Loucy (cell line): ENCODE data around the gene NCAM1.

Experiments used
- H2AFZ ChIP-seq: fragments of 200-600 bp; sonication (generic); 2 replicates; pipeline ENCODE4 v1.6.0; 2016; ENCODE audit warnings: antibody characterized with exemption, mild to moderate bottlenecking, low read length, moderate library complexity
- H3F3A ChIP-seq: fragments of 200-600 bp; 2 replicates; pipeline ENCODE4 v1.6.0; 2016; ENCODE audit warnings: antibody characterized with exemption, low read depth, mild to moderate bottlenecking
- H3K27me3 ChIP-seq: fragments of 200-600 bp; sonication (generic); 2 replicates; pipeline ENCODE4 v1.6.1; 2014; ENCODE audit warnings: low read length, mild to moderate bottlenecking; ENCODE audit not compliant: insufficient read depth, poor library complexity, severe bottlenecking
- H3K36me3 ChIP-seq: fragments of 200-600 bp; sonication (generic); 2 replicates; pipeline ENCODE4 v1.6.1; 2016; ENCODE audit warnings: low read length; ENCODE audit not compliant: insufficient read depth
- H3K4me1 ChIP-seq: fragments of 200-600 bp; sonication (generic); 2 replicates; pipeline ENCODE4 v1.5.1; 2014; ENCODE audit warnings: low read length, mild to moderate bottlenecking; ENCODE audit not compliant: insufficient read depth, poor library complexity, severe bottlenecking
- H3K4me2 ChIP-seq: fragments of 200-600 bp; sonication (generic); 2 replicates; pipeline ENCODE4 v1.6.0; 2014; ENCODE audit warnings: antibody characterized with exemption, low read length, low read depth, mild to moderate bottlenecking; ENCODE audit not compliant: poor library complexity, severe bottlenecking
- H3K4me3 ChIP-seq: fragments of 200-600 bp; sonication (generic); 2 replicates; pipeline ENCODE4 v1.5.1; 2014; ENCODE audit warnings: low read length, mild to moderate bottlenecking, mixed read lengths; ENCODE audit not compliant: poor library complexity, severe bottlenecking
- H3K79me2 ChIP-seq: fragments of 200-600 bp; sonication (generic); 2 replicates; pipeline ENCODE4 v1.6.1; 2014; ENCODE audit warnings: low read length; ENCODE audit not compliant: insufficient read depth
- H3K9ac ChIP-seq: fragments of 200-600 bp; sonication (generic); 2 replicates; pipeline ENCODE4 v1.6.0; 2014; ENCODE audit warnings: mild to moderate bottlenecking, low read depth, low read length, moderate library complexity; ENCODE audit not compliant: poor library complexity, severe bottlenecking
- H3K9me2 ChIP-seq: fragments of 200-600 bp; sonication (generic); replicated peaks from 2 replicates; pipeline ENCODE4 v1.6.1; 2016; ENCODE audit warnings: low read depth, low read length, mixed read lengths
- H3K9me3 ChIP-seq: fragments of 200-600 bp; sonication (generic); 2 replicates; pipeline ENCODE4 v1.6.1; 2014; ENCODE audit warnings: mild to moderate bottlenecking, antibody characterized with exemption, low read length, low read depth; ENCODE audit not compliant: insufficient read depth
- H4K20me1 ChIP-seq: fragments of 200-600 bp; sonication (generic); 2 replicates; pipeline ENCODE4 v1.6.0; 2014; ENCODE audit warnings: antibody characterized with exemption, low read length, mild to moderate bottlenecking; ENCODE audit not compliant: insufficient read depth, poor library complexity, severe bottlenecking
- CTCF ChIP-seq: fragments of 200-600 bp; sonication (generic); conservative IDR thresholded peaks from 2 replicates; pipeline ENCODE4 v1.5.1; 2014; ENCODE audit warnings: mild to moderate bottlenecking, antibody characterized with exemption, low read length
- EZH2phosphoT487 ChIP-seq: fragments of 200-600 bp; IDR thresholded peaks from 2 replicates; pipeline ENCODE4 v1.6.1; 2018; ENCODE audit warnings: antibody characterized with exemption, mild to moderate bottlenecking, moderate library complexity, borderline replicate concordance

NCAM1 gene

GRCh38 chr11:113189909-113190667 is 228.9 kb downstream of the NCAM1 start:
- no peak for TF ChIP-seq CTCF
- TF ChIP-seq EZH2phosphoT487 = no peak
- no peak overlapping the region for H2AFZ ChIP-seq

GRCh38 chr11:113192121-113192925 is 231.1 kb downstream of the NCAM1 start:
- Histone ChIP-seq H3K9me2 (no peaks in the 10 kb centered on the region), H3K36me3 (no peaks in the 10 kb centered on the region), H2AFZ (no peak overlapping the region), H3K4me2 (no peak overlapping the region), H3K79me2 (no peaks in the 10 kb centered on the region), H3K4me1 (no peaks in the 10 kb centered on the region), H3F3A (no peaks in the 10 kb centered on the region), H3K27me3 (no peaks in the 10 kb centered on the region), H4K20me1 (no peaks in the 10 kb centered on the region), H3K4me3 (no peak overlapping the region), H3K9ac (no peak overlapping the region), H3K9me3 (no peaks in the 10 kb centered on the region)
- no peak for TF ChIP-seq CTCF
- TF ChIP-seq EZH2phosphoT487 = no peak

More at GRCh38 chr11:113189909-113190667, 228.9 kb downstream of the NCAM1 start:
- Histone ChIP-seq H3K4me2 (no peak overlapping the region), H3K36me3 (no peaks in the 10 kb centered on the region), H3K9me3 (no peaks in the 10 kb centered on the region), H3K27me3 (no peaks in the 10 kb centered on the region), H3F3A (no peaks in the 10 kb centered on the region), H3K79me2 (no peaks in the 10 kb centered on the region), H3K4me3 (no peak overlapping the region), H3K9ac (no peak overlapping the region), H3K4me1 (no peaks in the 10 kb centered on the region), H4K20me1 (no peaks in the 10 kb centered on the region), H3K9me2 (no peaks in the 10 kb centered on the region)

GRCh38 chr11:113193016-113193415 is 231.8 kb downstream of the NCAM1 start:
- Histone ChIP-seq H4K20me1 (no peaks in the 10 kb centered on the region), H3K9ac (no peak overlapping the region), H3K9me2 (no peaks in the 10 kb centered on the region), H3K4me3 (no peak overlapping the region), H3K79me2 (no peaks in the 10 kb centered on the region), H3K36me3 (no peaks in the 10 kb centered on the region), H2AFZ (no peak overlapping the region), H3K27me3 (no peaks in the 10 kb centered on the region), H3K4me1 (no peaks in the 10 kb centered on the region), H3K4me2 (no peak overlapping the region), H3F3A (no peaks in the 10 kb centered on the region), H3K9me3 (no peaks in the 10 kb centered on the region)
- no peak for TF ChIP-seq EZH2phosphoT487
- no peak for TF ChIP-seq CTCF
